OCI-LY7 (cell line): Measurements from ENCODE around the gene MYRIP.

Experiments
- CTCF ChIP-seq: fragments of 200-600 bp; sonication (generic); conservative IDR thresholded peaks from 2 replicates; pipeline ENCODE4 v1.5.1; 2014; ENCODE audit warnings: mild to moderate bottlenecking, antibody characterized with exemption, low read length, moderate library complexity, mixed read lengths
- EZH2phosphoT487 ChIP-seq: fragments of 200-600 bp; sonication (generic); IDR thresholded peaks from 2 replicates; pipeline ENCODE4 v1.6.1; 2018; ENCODE audit warnings: low read depth, borderline replicate concordance, mild to moderate bottlenecking, mixed run types, antibody characterized with exemption, low read length, moderate library complexity, mixed read lengths

- TF ChIP-seq CTCF (no peak), EZH2phosphoT487 (no peak)
Observed at GRCh38 chr3:39843440-39843839, 34.0 kb downstream of the MYRIP start.
